Putamen (tissue), 1 donor: ENCODE data around the gene PCDHA1.

Experiments used
- DNase-seq: peaks from one replicate; pipeline ENCODE4 v3.0.0-alpha.2; 2016; ENCODE audit warnings: low spot score

PCDHA1 gene

DNA sequence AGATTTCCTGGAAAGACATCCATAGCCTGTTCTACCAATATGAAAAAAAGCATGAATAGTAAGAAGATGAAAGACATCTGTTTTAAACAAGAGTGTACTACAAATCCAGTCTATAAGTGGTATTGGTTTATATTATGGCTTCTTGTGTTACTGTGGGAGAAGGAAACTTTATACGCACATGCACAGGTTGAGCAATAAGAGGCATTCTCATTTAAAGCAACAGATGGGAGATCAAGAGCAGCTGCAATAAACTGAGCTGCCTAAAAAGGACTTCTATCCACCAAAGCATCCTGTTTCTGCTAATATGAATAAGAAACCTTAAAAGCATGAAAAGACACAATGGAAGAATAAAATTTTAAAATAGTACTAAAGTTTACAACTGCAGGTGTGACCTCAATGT, 256.6 kb downstream of the PCDHA1 start:
- no peak for DNase-seq

DNA sequence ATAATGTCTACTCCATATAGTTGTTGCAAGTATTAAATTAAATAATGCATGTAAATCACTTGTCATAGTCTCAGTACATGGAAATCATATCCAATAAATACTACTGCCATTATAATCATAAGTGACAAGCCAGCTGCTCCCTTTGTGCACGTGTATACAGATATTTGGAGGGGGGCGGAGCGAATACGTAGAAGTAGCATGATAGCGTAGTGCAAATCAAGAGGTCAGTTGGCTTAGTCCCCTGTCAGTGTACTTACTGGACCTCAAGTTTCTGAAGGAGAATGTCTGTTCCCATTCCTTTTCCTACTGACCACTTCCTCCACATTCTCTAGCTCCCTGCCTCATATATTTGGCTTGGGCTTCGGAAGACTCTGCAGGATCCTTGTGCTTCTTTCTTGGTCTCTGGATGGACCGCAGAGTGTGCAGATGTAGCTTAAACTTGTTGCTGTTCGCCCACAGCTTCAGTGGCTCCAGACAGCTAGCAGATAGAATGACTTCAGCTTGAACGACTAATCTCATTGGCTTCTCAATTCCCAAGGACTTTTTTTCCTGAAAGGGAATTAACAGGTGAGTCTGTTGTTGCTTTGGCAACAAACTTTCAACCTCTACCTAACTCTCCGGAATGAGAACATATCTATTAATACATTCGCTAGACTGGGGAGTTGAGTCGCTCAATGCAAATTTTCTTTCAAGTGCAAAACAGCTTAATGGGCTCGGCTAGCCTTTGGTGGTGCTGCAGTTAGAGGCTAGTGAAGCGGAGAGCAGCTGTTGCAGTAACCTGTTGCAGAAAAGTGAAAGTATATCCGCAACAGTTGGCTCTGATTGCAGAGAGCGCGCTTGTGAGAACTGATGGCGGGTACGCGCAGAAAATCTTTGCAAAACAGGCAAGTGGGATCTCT, 264.9 kb downstream of the PCDHA1 start, which contains the start of gene PCDHB1:
PCDHB1 (plus strand) TSS at position 753 of the 899 bp plus-strand sequence; CDS start at position 850, 97 bp downstream.
- no peak for DNase-seq

DNA sequence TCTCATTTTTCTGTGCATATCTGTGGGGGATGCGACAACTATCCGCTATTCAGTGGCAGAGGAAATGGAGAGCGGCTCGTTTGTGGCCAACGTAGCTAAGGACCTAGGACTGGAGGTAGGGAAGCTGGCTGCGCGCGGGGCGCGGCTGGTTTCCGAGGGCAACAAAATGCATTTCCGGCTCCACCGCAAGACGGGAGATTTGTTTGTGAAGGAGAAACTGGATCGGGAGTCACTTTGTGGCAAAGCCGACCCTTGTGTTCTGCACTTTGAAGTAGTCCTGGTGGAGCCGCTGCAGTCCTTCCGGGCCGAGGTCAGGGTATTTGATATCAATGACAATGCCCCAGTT, 265.6 kb downstream of the PCDHA1 start:
- DNase-seq, result no peak
